HG03280 (cell line): Measurements from ENCODE around the gene MEP1B.

Experiments used
- ATAC-seq: cut with Tn5 transposase; IDR thresholded peaks from one replicate; pipeline ENCODE4 v1.9.1; 2021; ENCODE audit warnings: mild to moderate bottlenecking, moderate library complexity; ENCODE audit not compliant: unreplicated experiment

Gene MEP1B

DNA sequence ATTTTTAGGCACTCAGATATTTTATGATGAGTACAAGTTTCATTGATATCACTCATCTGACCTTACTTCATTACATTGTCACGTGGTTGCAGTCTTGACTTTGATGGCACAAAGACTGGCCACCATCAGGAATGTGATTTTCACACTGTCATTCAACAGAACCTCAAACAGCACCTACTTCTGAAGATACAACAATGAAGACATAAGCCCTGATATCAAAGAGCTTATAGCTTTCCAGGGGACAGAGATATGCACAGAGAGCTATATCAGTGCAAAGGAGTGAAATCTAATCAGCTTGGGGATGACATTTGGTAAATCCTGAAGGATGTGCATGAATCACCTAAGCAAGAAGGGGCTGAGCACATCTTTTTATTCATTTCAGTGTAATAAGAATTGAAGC is 72.3 kb downstream of the MEP1B start:
- no peak for ATAC-seq

GRCh38 chr18:32264401-32264800 is 74.6 kb downstream of the MEP1B start:
- ATAC-seq: no peak

GRCh38 chr18:32267463-32267862 is 77.6 kb downstream of the MEP1B start:
- no peak for ATAC-seq
